Measurements from ENCODE around the gene C1orf52. TPM values are rescaled to one million over a fixed set of nuclear protein-coding genes. Genes with fewer than 3 reads are reported as not detected.

C1orf52 gene
- total and polyA plus RNA-seq, 9 of the 15 experiments (the other 6 are each of a cell fraction or from before 2014, with no cell fraction given): 17.0 to 38.5 (median 33.0) TPM

DNA sequence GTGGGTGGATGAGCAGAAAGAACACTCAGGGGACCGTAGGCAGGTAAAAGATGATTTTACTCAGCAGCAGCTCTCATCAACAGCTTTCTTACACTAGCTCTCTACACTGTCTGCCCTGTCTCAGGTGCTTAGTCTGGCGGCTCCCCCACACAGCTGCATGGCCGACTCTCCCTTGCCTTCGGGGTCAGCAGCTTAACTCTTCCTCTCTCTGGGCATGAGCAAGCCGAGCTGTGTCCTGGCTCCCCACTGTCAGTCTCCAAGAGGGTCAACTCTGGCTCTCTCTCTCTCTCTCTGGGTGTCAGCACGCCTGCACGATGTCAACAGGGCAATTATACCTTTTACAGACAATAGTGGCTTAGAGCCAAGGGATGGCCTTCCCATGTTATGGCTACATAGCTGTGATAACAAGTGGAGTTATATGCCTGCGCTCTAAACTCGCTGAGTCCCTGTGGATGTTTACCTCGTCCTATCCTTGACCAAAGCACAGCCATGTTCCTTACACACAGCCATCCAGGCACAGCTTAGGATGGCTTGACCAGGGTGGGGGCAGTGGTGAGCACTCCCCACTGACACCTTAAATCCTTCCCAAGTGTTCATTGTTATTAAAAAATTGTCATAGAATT is 20.1 kb upstream of the C1orf52 start (continued):
- TF ChIP-seq THAP12 (CRISPR knock-in tag; IDR thresholded peaks at IDR 0.05) (no peak), HBP1 (CRISPR knock-in tag; IDR thresholded peaks at IDR 0.05) (no peak), SUPT5H (IDR thresholded peaks at IDR 0.05) (no peak), E2F4 (CRISPR knock-in tag; IDR thresholded peaks at IDR 0.05; ENCODE audit: low read depth) (no peak), HDAC3 (IDR thresholded peaks at IDR 0.05; ENCODE audit: borderline replicate concordance, partially characterized antibody) (no peak), C11orf30 (IDR thresholded peaks at IDR 0.05; ENCODE audit: low read depth) (no peak), WHSC1 (IDR thresholded peaks at IDR 0.05; ENCODE audit: low read length) (no peak), E2F3 (CRISPR knock-in tag; IDR thresholded peaks at IDR 0.05) (peak; percentile 83; the same call in 1 of the 2 replicates), TCF7 (IDR thresholded peaks at IDR 0.05; ENCODE audit: borderline replicate concordance) (no peak), TBL1XR1 (IDR thresholded peaks at IDR 0.05; ENCODE audit: low read length in 2 of 2) (no peak), HNRNPLL (IDR thresholded peaks at IDR 0.05; ENCODE audit: low read depth, low read length, poor library complexity, severe bottlenecking) (no peak), ZBTB11 (CRISPR knock-in tag; IDR thresholded peaks at IDR 0.05) (0 out of 6 replicates have a peak, but pooled peaks of 1 of the 3 experiments have one; percentile 38), CREM (IDR thresholded peaks at IDR 0.05; ENCODE audit: low read depth) (no peak), ZC3H4 (CRISPR knock-in tag; IDR thresholded peaks at IDR 0.05; ENCODE audit: borderline replicate concordance) (no peak), PHTF2 (CRISPR knock-in tag; IDR thresholded peaks at IDR 0.05) (no peak)
- TF ChIP-seq, protein P1, sequence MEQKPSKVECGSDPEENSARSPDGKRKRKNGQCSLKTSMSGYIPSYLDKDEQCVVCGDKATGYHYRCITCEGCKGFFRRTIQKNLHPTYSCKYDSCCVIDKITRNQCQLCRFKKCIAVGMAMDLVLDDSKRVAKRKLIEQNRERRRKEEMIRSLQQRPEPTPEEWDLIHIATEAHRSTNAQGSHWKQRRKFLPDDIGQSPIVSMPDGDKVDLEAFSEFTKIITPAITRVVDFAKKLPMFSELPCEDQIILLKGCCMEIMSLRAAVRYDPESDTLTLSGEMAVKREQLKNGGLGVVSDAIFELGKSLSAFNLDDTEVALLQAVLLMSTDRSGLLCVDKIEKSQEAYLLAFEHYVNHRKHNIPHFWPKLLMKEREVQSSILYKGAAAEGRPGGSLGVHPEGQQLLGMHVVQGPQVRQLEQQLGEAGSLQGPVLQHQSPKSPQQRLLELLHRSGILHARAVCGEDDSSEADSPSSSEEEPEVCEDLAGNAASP (IDR thresholded peaks at IDR 0.05): no peak
